HG03196 (cell line): ENCODE data around the gene SKOR1.
A peak's percentile ranks its signal among the peaks of the same experiment; 100 is the strongest.

ENCODE experiments used
- ATAC-seq: cut with Tn5 transposase; IDR thresholded peaks from one replicate; pipeline ENCODE4 v1.9.1; 2021; ENCODE audit not compliant: unreplicated experiment

The SKOR1 gene

GRCh38 chr15:67829647-67830504, 4.6 kb downstream of the SKOR1 start:
- ATAC-seq = no peak

- no peak for ATAC-seq
Observed at GRCh38 chr15:67831363-67831762, 6.1 kb downstream of the SKOR1 start.

GRCh38 chr15:67832031-67832551, 6.8 kb downstream of the SKOR1 start:
- no peak for ATAC-seq

- ATAC-seq = no peak
Observed at GRCh38 chr15:67832897-67833709, 7.8 kb downstream of the SKOR1 start.

- ATAC-seq = no peak
Observed at GRCh38 chr15:67833710-67834511, 8.6 kb downstream of the SKOR1 start.

- no peak for ATAC-seq
Observed at GRCh38 chr15:67834581-67835296, 9.4 kb downstream of the SKOR1 start.

- ATAC-seq = no peak
Observed at GRCh38 chr15:67835297-67836133, 10.2 kb downstream of the SKOR1 start.

GRCh38 chr15:67836134-67836455, 10.8 kb downstream of the SKOR1 start:
- ATAC-seq = no peak

GRCh38 chr15:67836477-67836876, 11.2 kb downstream of the SKOR1 start:
- ATAC-seq = no peak

- no peak for ATAC-seq
Observed at GRCh38 chr15:67836955-67837354, 11.6 kb downstream of the SKOR1 start.

GRCh38 chr15:67838789-67839332, 13.6 kb downstream of the SKOR1 start:
- ATAC-seq = no peak

- ATAC-seq = no peak
Observed at GRCh38 chr15:67839499-67839928, 14.2 kb downstream of the SKOR1 start.

- peak; percentile 92 for ATAC-seq
Observed at GRCh38 chr15:67839929-67840748, 14.8 kb downstream of the SKOR1 start, which contains the start of gene RNU6-1. Gene RNU6-1 (minus strand): TSS chr15:67840045.

GRCh38 chr15:67840749-67841512, 15.6 kb downstream of the SKOR1 start:
- no peak for ATAC-seq

- ATAC-seq = no peak
Observed at GRCh38 chr15:67841513-67841762, 16.1 kb downstream of the SKOR1 start.

GRCh38 chr15:67843092-67843501, 17.8 kb downstream of the SKOR1 start:
- no peak for ATAC-seq

- ATAC-seq = no peak
Observed at GRCh38 chr15:67843571-67844387, 18.5 kb downstream of the SKOR1 start.
